IPS-15b (cell line): ENCODE results near the gene LHCGR.
"Not testable (repeated sequence)": the region's sequence is repeated elsewhere in the genome, so short reads cannot be mapped to it uniquely, and the experiment has no call there.

Experiments
- H3K27me3 ChIP-seq: one replicate; pipeline ENCODE4 v1.6.1; 2013; ENCODE audit warnings: low read length; ENCODE audit not compliant: control insufficient read depth, insufficient read depth
- H3K36me3 ChIP-seq: one replicate; pipeline ENCODE4 v1.6.1; 2013; ENCODE audit warnings: low read length; ENCODE audit not compliant: control insufficient read depth, insufficient read depth
- H3K4me1 ChIP-seq: one replicate; pipeline ENCODE4 v1.6.1; 2013; ENCODE audit warnings: mild to moderate bottlenecking, low read length; ENCODE audit not compliant: control insufficient read depth, insufficient read depth
- H3K4me3 ChIP-seq: one replicate; pipeline ENCODE4 v1.5.1; 2013; ENCODE audit warnings: low read depth, low read length
- H3K9ac ChIP-seq: one replicate; pipeline ENCODE4 v1.6.1; 2013; ENCODE audit warnings: low read depth, mild to moderate bottlenecking, low read length
- H3K9me3 ChIP-seq: one replicate; pipeline ENCODE4 v1.6.1; 2013; ENCODE audit warnings: mild to moderate bottlenecking, low read length; ENCODE audit not compliant: control insufficient read depth, insufficient read depth

The LHCGR gene

GRCh38 chr2:48770181-48770580 lies 14.7 kb upstream of the LHCGR start:
- H3K9ac ChIP-seq, result no peak overlapping the region
- no peaks in the 10 kb centered on the region for H3K36me3 ChIP-seq
- H3K9me3 ChIP-seq, result no peaks in the 10 kb centered on the region
- H3K4me1 ChIP-seq, result no peaks in the 10 kb centered on the region
- H3K27me3 ChIP-seq, result no peaks in the 10 kb centered on the region
- no peak overlapping the region for H3K4me3 ChIP-seq

- H3K36me3 ChIP-seq, result no peaks in the 10 kb centered on the region
- H3K27me3 ChIP-seq, result no peaks in the 10 kb centered on the region
- H3K4me3 ChIP-seq, result no peak overlapping the region
- H3K9me3 ChIP-seq, result no peaks in the 10 kb centered on the region
- H3K9ac ChIP-seq, result no peak overlapping the region
- H3K4me1 ChIP-seq, result no peaks in the 10 kb centered on the region
These were observed 13.1 kb upstream of the LHCGR start for GRCh38 chr2:48768669-48769068.

GRCh38 chr2:48767330-48767729 lies 11.8 kb upstream of the LHCGR start:
- Histone ChIP-seq H3K4me3 (no peak overlapping the region), H3K9me3 (no peaks in the 10 kb centered on the region), H3K36me3 (no peaks in the 10 kb centered on the region), H3K9ac (no peak overlapping the region), H3K4me1 (no peaks in the 10 kb centered on the region), H3K27me3 (no peaks in the 10 kb centered on the region)

- Histone ChIP-seq H3K36me3 (no peaks in the 10 kb centered on the region), H3K9me3 (no peaks in the 10 kb centered on the region), H3K4me3 (no peak overlapping the region), H3K9ac (no peak overlapping the region), H3K4me1 (peaks cover 4% of the 10 kb centered on the region), H3K27me3 (peaks cover 5% of the 10 kb centered on the region)
These were observed 5.3 kb upstream of the LHCGR start for GRCh38 chr2:48760826-48761225.

GRCh38 chr2:48759682-48760081 lies 4.2 kb upstream of the LHCGR start:
- H3K27me3 ChIP-seq, result peaks cover 12% of the 10 kb centered on the region
- H3K9me3 ChIP-seq, result no peaks in the 10 kb centered on the region
- peaks cover 7% of the 10 kb centered on the region for H3K4me1 ChIP-seq
- no peaks in the 10 kb centered on the region for H3K36me3 ChIP-seq
- no peak overlapping the region for H3K4me3 ChIP-seq
- H3K9ac ChIP-seq, result no peak overlapping the region

GRCh38 chr2:48756289-48756688 lies 765 bp upstream of the LHCGR start:
- no peak overlapping the region for H3K4me3 ChIP-seq
- no peaks in the 10 kb centered on the region for H3K36me3 ChIP-seq
- H3K27me3 ChIP-seq, result peaks cover 13% of the 10 kb centered on the region
- no peaks in the 10 kb centered on the region for H3K9me3 ChIP-seq
- H3K9ac ChIP-seq, result no peak overlapping the region
- peaks cover 16% of the 10 kb centered on the region for H3K4me1 ChIP-seq

- H3K4me3 ChIP-seq, result peak overlapping the region; percentile 62
- H3K27me3 ChIP-seq, result peaks cover 13% of the 10 kb centered on the region
- H3K36me3 ChIP-seq, result no peaks in the 10 kb centered on the region
- H3K4me1 ChIP-seq, result peaks cover 12% of the 10 kb centered on the region
- no peaks in the 10 kb centered on the region for H3K9me3 ChIP-seq
- no peak overlapping the region for H3K9ac ChIP-seq
These were observed 650 bp downstream of the LHCGR start for GRCh38 chr2:48754874-48755273.

- peaks cover 13% of the 10 kb centered on the region for H3K27me3 ChIP-seq
- no peak overlapping the region for H3K9ac ChIP-seq
- H3K9me3 ChIP-seq, result no peaks in the 10 kb centered on the region
- peaks cover 12% of the 10 kb centered on the region for H3K4me1 ChIP-seq
- H3K36me3 ChIP-seq, result no peaks in the 10 kb centered on the region
- no peak overlapping the region for H3K4me3 ChIP-seq
These were observed 2.3 kb downstream of the LHCGR start for GRCh38 chr2:48753228-48753627.

- Histone ChIP-seq H3K9me3 (no peaks in the 10 kb centered on the region), H3K27me3 (peaks cover 6% of the 10 kb centered on the region), H3K4me1 (peaks cover 12% of the 10 kb centered on the region), H3K4me3 (no peak overlapping the region), H3K9ac (no peak overlapping the region), H3K36me3 (no peaks in the 10 kb centered on the region)
These were observed 5.3 kb downstream of the LHCGR start for GRCh38 chr2:48750128-48750739.

GRCh38 chr2:48749291-48750127 lies 6.0 kb downstream of the LHCGR start:
- H3K9me3 ChIP-seq, result no peaks in the 10 kb centered on the region
- H3K36me3 ChIP-seq, result no peaks in the 10 kb centered on the region
- H3K9ac ChIP-seq, result no peak overlapping the region
- peaks cover 7% of the 10 kb centered on the region for H3K4me1 ChIP-seq
- no peaks in the 10 kb centered on the region for H3K27me3 ChIP-seq
- H3K4me3 ChIP-seq, result no peak overlapping the region

- no peak overlapping the region for H3K9ac ChIP-seq
- H3K9me3 ChIP-seq, result no peaks in the 10 kb centered on the region
These were observed 8.2 kb downstream of the LHCGR start for GRCh38 chr2:48747319-48747718.

GRCh38 chr2:48739236-48739635 lies 16.3 kb downstream of the LHCGR start:
- not testable (repeated sequence) for H3K4me3 ChIP-seq, H3K36me3 ChIP-seq, H3K9ac ChIP-seq, H3K9me3 ChIP-seq, H3K4me1 ChIP-seq, H3K27me3 ChIP-seq

More at GRCh38 chr2:48747319-48747718, 8.2 kb downstream of the LHCGR start:
- Histone ChIP-seq H3K27me3 (no peaks in the 10 kb centered on the region), H3K4me1 (no peaks in the 10 kb centered on the region), H3K4me3 (no peak overlapping the region), H3K36me3 (no peaks in the 10 kb centered on the region)
